Activated T-cell treated with anti-CD3 and anti-CD28 coated beads, Interleukin-2, amount 50 U/mL, for 24 hours (primary cell): ENCODE results near the gene SLC19A1.
"Not testable (repeated sequence)": the region's sequence is repeated elsewhere in the genome, so short reads cannot be mapped to it uniquely, and the experiment has no call there.

Experiments used
- DNase-seq: peaks from one replicate; pipeline ENCODE4 v3.0.0-alpha.2; 2020
- H3K27ac Mint-ChIP-seq: 2 replicates; pipeline ENCODE4 v1.8.0; 2020; ENCODE audit warnings: mild to moderate bottlenecking, mixed read lengths
- H3K27me3 Mint-ChIP-seq: 2 replicates; pipeline ENCODE4 v1.8.0; 2020; ENCODE audit warnings: mixed read lengths
- H3K36me3 Mint-ChIP-seq: 2 replicates; pipeline ENCODE4 v1.8.0; 2020; ENCODE audit warnings: low read depth, mixed read lengths
- H3K4me1 Mint-ChIP-seq: 2 replicates; pipeline ENCODE4 v1.8.0; 2020; ENCODE audit warnings: low read depth, mixed read lengths
- H3K4me3 Mint-ChIP-seq: 2 replicates; pipeline ENCODE4 v1.8.0; 2020; ENCODE audit warnings: mild to moderate bottlenecking, moderate library complexity, mixed read lengths
- H3K9me3 Mint-ChIP-seq: 2 replicates; pipeline ENCODE4 v1.8.0; 2020; ENCODE audit warnings: mixed read lengths

The SLC19A1 gene

GRCh38 chr21:45572783-45573451 is 30.7 kb upstream of the SLC19A1 start:
- Mint-ChIP-seq H3K4me3 (no peak overlapping the region), H3K27me3 (no peaks in the 10 kb centered on the region), H3K36me3 (no peaks in the 10 kb centered on the region), H3K4me1 (no peaks in the 10 kb centered on the region), H3K9me3 (no peaks in the 10 kb centered on the region), H3K27ac (no peak overlapping the region)
- DNase-seq = no peak

GRCh38 chr21:45572231-45572630 is 30.0 kb upstream of the SLC19A1 start:
- no peak for DNase-seq
- Mint-ChIP-seq H3K9me3 (no peaks in the 10 kb centered on the region), H3K36me3 (no peaks in the 10 kb centered on the region), H3K27ac (no peak overlapping the region), H3K4me1 (no peaks in the 10 kb centered on the region), H3K4me3 (no peak overlapping the region), H3K27me3 (no peaks in the 10 kb centered on the region)

- no peak for DNase-seq
- H3K9me3 Mint-ChIP-seq = no peaks in the 10 kb centered on the region
- H3K4me3 Mint-ChIP-seq = no peak overlapping the region
- H3K4me1 Mint-ChIP-seq = no peaks in the 10 kb centered on the region
- no peaks in the 10 kb centered on the region for H3K36me3 Mint-ChIP-seq
- no peak overlapping the region for H3K27ac Mint-ChIP-seq
- no peaks in the 10 kb centered on the region for H3K27me3 Mint-ChIP-seq
These were observed 29.4 kb upstream of the SLC19A1 start for GRCh38 chr21:45571641-45572040.

DNA sequence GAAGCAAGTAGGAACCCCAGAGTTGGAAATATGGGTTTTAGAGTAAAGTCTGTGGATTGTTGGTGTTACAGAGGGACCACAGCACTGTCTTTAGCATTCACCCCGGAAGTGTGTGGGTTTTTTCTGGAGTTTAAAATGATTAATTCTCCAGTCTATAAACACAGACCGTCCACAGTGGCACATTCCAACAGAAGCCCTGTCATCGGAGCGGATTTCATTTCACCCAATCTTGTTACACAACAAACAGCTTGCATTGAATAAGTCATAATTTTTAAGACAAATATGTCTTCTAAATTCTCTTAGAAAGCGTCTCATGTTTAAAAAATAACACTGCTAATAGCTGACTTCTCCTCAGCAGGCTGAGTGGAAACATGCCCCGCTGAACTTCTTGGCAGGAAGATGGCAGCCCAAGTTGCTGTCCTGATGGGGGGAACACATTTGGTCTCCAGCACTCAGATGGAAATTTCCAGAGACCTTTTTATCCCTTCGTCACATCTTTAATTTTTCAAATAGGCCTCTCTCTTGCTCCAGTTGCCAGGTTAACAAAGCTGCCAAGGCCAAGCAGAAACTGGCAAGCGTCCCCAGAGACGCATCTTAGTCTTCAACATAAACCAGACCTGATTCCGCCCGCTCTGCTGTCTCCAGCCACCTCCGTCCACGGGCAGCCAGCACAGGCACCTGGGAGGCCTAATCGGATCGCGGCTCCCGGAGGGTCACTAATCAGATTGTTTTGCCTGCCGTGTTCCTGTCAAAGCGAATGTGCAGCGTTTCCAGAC is 28.8 kb upstream of the SLC19A1 start:
- Mint-ChIP-seq H3K27ac (no peak overlapping the region), H3K36me3 (no peaks in the 10 kb centered on the region), H3K9me3 (no peaks in the 10 kb centered on the region), H3K4me1 (no peaks in the 10 kb centered on the region), H3K27me3 (no peaks in the 10 kb centered on the region), H3K4me3 (no peak overlapping the region)
- DNase-seq = no peak

DNA sequence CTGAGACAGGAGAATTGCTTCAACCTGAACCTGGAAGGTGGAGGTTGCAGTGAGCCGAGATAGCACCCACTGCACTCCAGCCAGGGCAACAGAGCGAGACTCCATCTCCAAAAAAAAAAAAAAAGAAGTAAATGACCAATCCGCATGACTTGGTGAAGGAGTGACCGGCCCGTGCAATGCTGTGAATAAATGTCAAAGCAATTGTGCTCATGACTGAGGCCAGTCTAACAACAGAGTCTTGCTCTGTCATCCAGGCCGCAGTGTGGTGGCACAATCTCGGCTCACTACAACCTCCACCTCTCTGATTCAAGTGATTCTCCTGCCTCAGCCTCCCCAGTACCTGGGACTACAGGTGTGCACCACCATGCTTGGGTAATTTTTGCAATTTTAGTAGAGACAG is 27.8 kb upstream of the SLC19A1 start:
- Mint-ChIP-seq H3K36me3 (no peaks in the 10 kb centered on the region), H3K27me3 (no peaks in the 10 kb centered on the region), H3K4me1 (no peaks in the 10 kb centered on the region), H3K27ac (no peak overlapping the region), H3K4me3 (no peak overlapping the region), H3K9me3 (no peaks in the 10 kb centered on the region)
- no peak for DNase-seq

DNA sequence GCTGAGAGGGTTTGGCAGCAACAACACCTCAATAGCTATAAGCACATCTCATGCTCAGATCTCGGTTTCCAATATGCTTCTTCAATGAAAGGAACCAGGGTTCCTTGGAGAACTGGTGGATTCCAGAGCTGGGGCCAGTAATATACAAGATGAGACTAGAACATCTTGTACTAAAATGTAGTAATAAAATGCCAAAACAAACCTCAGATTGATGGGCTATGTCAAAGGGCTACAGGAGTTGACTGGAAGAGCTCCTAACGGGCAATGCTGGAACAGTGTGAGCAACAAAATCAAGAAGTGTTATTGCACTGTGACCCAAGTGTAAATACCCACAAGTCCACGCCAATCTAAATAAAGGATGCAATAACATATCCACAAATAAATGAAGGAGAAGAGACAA is 26.1 kb upstream of the SLC19A1 start:
- Mint-ChIP-seq H3K9me3 (no peaks in the 10 kb centered on the region), H3K4me1 (no peaks in the 10 kb centered on the region), H3K27ac (no peak overlapping the region), H3K36me3 (no peaks in the 10 kb centered on the region), H3K27me3 (no peaks in the 10 kb centered on the region), H3K4me3 (no peak overlapping the region)
- no peak for DNase-seq

GRCh38 chr21:45564137-45564536 is 21.9 kb upstream of the SLC19A1 start:
- H3K9me3 Mint-ChIP-seq, H3K27ac Mint-ChIP-seq, DNase-seq, H3K4me3 Mint-ChIP-seq, H3K36me3 Mint-ChIP-seq, H3K4me1 Mint-ChIP-seq: not testable (repeated sequence)
- H3K27me3 Mint-ChIP-seq = peaks cover 10% of the 10 kb centered on the region

DNA sequence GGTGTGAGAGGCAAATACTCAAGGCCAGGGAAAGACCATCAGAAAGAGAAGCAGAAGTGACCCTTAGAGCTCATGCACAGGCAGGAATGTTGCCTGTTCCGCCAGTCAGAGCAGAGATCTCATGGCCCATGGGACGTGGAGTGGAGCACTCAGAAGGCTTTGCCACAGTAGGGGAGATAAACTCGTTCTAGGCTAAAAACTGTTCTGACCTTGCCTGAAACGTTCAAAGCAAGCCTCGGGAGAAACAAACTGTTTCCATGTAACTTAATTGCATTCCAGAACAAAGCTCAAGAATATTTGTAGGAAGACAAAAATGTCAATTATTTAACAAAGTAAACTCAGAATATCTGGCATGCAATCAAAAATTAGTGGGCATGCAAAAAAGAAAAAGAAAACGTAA is 20.7 kb upstream of the SLC19A1 start:
- Mint-ChIP-seq H3K9me3 (no peaks in the 10 kb centered on the region), H3K36me3 (no peaks in the 10 kb centered on the region), H3K4me1 (no peaks in the 10 kb centered on the region), H3K4me3 (no peak overlapping the region), H3K27ac (no peak overlapping the region), H3K27me3 (peaks cover 13% of the 10 kb centered on the region)
- DNase-seq = no peak

GRCh38 chr21:45562402-45562801 is 20.2 kb upstream of the SLC19A1 start:
- Mint-ChIP-seq H3K27ac (no peak overlapping the region), H3K27me3 (peaks cover 13% of the 10 kb centered on the region), H3K9me3 (no peaks in the 10 kb centered on the region), H3K4me3 (no peak overlapping the region), H3K36me3 (no peaks in the 10 kb centered on the region), H3K4me1 (no peaks in the 10 kb centered on the region)
- DNase-seq = no peak

GRCh38 chr21:45561241-45561640 is 19.0 kb upstream of the SLC19A1 start:
- not testable (repeated sequence) for H3K4me1 Mint-ChIP-seq, H3K9me3 Mint-ChIP-seq, H3K4me3 Mint-ChIP-seq, DNase-seq, H3K36me3 Mint-ChIP-seq, H3K27ac Mint-ChIP-seq
- peaks cover 13% of the 10 kb centered on the region for H3K27me3 Mint-ChIP-seq

GRCh38 chr21:45560106-45561021 is 18.1 kb upstream of the SLC19A1 start:
- Mint-ChIP-seq H3K4me3 (no peak overlapping the region), H3K27me3 (peaks cover 13% of the 10 kb centered on the region), H3K27ac (no peak overlapping the region), H3K4me1 (peaks cover 4% of the 10 kb centered on the region), H3K36me3 (no peaks in the 10 kb centered on the region), H3K9me3 (no peaks in the 10 kb centered on the region)
- no peak for DNase-seq

- Mint-ChIP-seq H3K27ac (no peak overlapping the region), H3K4me3 (no peak overlapping the region), H3K4me1 (peaks cover 8% of the 10 kb centered on the region), H3K9me3 (no peaks in the 10 kb centered on the region), H3K36me3 (no peaks in the 10 kb centered on the region), H3K27me3 (peaks cover 13% of the 10 kb centered on the region)
- no peak for DNase-seq
These were observed 17.2 kb upstream of the SLC19A1 start for GRCh38 chr21:45559216-45560105.

DNA sequence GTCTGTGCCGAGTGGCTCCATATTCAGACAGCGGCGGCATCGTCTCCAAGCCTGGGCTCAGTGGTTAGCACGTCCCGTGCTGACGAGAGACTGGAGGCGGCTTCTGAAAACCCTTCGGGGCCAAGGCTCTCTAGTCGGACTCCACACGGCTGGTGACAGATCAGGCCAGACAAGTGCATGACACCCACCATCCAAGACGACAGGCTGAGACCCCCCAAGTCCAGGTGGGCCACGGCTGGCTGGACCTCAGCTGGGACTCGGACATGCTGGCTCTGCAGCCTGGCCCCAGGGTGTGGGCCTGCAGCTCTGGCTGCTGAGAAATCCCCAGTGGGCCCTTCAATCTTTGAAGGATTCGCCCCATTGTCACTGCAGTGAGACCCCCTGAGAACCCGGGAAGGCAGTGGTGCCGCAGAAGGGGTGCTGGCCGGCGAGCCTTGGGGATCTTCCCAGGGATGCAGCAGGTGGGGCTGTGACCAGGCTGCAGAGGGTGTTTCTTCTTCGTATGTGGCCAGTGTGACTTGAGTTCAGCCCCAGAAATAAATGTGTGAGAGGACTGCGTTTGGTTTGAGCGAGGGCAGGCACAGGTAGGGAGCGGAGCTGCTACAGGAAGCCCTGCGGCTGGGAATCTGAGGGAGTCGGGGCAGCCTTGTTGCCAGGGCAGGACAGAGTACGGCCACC is 15.9 kb upstream of the SLC19A1 start:
- peaks cover 13% of the 10 kb centered on the region for H3K27me3 Mint-ChIP-seq
- no peaks in the 10 kb centered on the region for H3K36me3 Mint-ChIP-seq
- no peak for DNase-seq
- no peak overlapping the region for H3K27ac Mint-ChIP-seq
- H3K4me1 Mint-ChIP-seq = peaks cover 9% of the 10 kb centered on the region
- H3K9me3 Mint-ChIP-seq = no peaks in the 10 kb centered on the region
- H3K4me3 Mint-ChIP-seq = no peak overlapping the region
